PC-9 (cell line): ENCODE data around the gene CWC22. TPM values are rescaled to one million over a fixed set of nuclear protein-coding genes. Genes with fewer than 3 reads are reported as not detected.

ENCODE experiments used
- BruUV-seq: library from RNA; stranded (reverse); fragments of 400-500 nt; replicated peaks from 2 replicates; lab custom pipeline; 2021; lab: Mats Ljungman, UMichigan
- CTCF ChIA-PET: fragments of 300-600 bp; sonication (Branson Sonifier 250); formaldehyde crosslinking; loops from one replicate; lab custom pipeline; 2022; ENCODE audit warnings: antibody characterized with exemption; lab: Charles Lee
- POLR2A ChIA-PET: fragments of 300-600 bp; sonication (Branson Sonifier 250); formaldehyde crosslinking; loops from one replicate; lab custom pipeline; 2022; ENCODE audit warnings: antibody characterized with exemption; ENCODE audit not compliant: unreplicated experiment; lab: Charles Lee
- DNase-seq, 2 experiments: peaks; one replicate each; pipeline versions ENCODE4 v3.0.0 to v3.0.0-alpha.2; 2015 to 2022; ENCODE audit warnings: mixed read lengths in 1 of 2
- H2AFZ ChIP-seq: fragments of 200-600 bp; sonication (generic); 2 replicates; pipeline ENCODE4 v1.8.1; 2017; ENCODE audit warnings: antibody characterized with exemption
- H3F3A ChIP-seq: fragments of 200-600 bp; sonication (generic); 2 replicates; pipeline ENCODE4 v1.8.1; 2017; ENCODE audit warnings: antibody characterized with exemption, mild to moderate bottlenecking, low read depth; ENCODE audit not compliant: insufficient read depth
- H3K27ac ChIP-seq: fragments of 200-600 bp; sonication (generic); 2 replicates; pipeline ENCODE4 v1.6.1; 2016; ENCODE audit warnings: mixed run types
- H3K27me3 ChIP-seq: fragments of 200-600 bp; sonication (generic); 2 replicates; pipeline ENCODE4 v1.6.1; 2016; ENCODE audit warnings: low read depth, mixed run types; ENCODE audit not compliant: insufficient read depth
- H3K36me3 ChIP-seq: fragments of 200-600 bp; sonication (generic); 2 replicates; pipeline ENCODE4 v1.6.1; 2016; ENCODE audit warnings: low read depth, mixed run types
- H3K4me1 ChIP-seq: fragments of 200-600 bp; sonication (generic); replicated peaks from 2 replicates; pipeline ENCODE4 v1.6.1; 2016; ENCODE audit warnings: mixed run types; ENCODE audit not compliant: insufficient read depth
- H3K4me2 ChIP-seq: fragments of 200-600 bp; sonication (generic); 2 replicates; pipeline ENCODE4 v1.6.1; 2017; ENCODE audit warnings: mixed run types
- H3K4me3 ChIP-seq: fragments of 200-600 bp; sonication (generic); 2 replicates; pipeline ENCODE4 v1.6.1; 2016; ENCODE audit warnings: mixed run types
- H3K79me2 ChIP-seq: fragments of 200-600 bp; sonication (generic); 2 replicates; pipeline ENCODE4 v1.6.1; 2017; ENCODE audit warnings: low read depth, mixed run types
- H3K9me2 ChIP-seq: fragments of 200-600 bp; sonication (generic); 2 replicates; pipeline ENCODE4 v1.8.1; 2017; ENCODE audit warnings: mild to moderate bottlenecking; ENCODE audit not compliant: insufficient read depth
- H3K9me3 ChIP-seq: fragments of 200-600 bp; sonication (generic); 2 replicates; pipeline ENCODE4 v1.8.1; 2016; ENCODE audit warnings: low read depth; ENCODE audit not compliant: insufficient read depth
- H4K20me1 ChIP-seq: fragments of 200-600 bp; sonication (generic); 2 replicates; pipeline ENCODE4 v1.8.1; 2017; ENCODE audit not compliant: insufficient read depth
- EZH2 ChIP-seq: fragments of 200-600 bp; sonication (generic); IDR thresholded peaks from 2 replicates; pipeline ENCODE4 v1.8.0; 2017; ENCODE audit warnings: antibody characterized with exemption, low read depth
- intact Hi-C: fragments of 100-400 bp; cut with micrococcal nuclease; formaldehyde crosslinking; loops from one replicate; pipeline ENCODE4 v1.10.0; 2022; ENCODE audit not compliant: unreplicated experiment
- total RNA-seq: library from RNA; stranded (reverse); gene quantifications from 2 replicates; pipeline ENCODE4 v1.2.3, GENCODE V29; 2021
- TF ChIP-seq, protein P1 (sequence below): fragments of 200-600 bp; sonication (generic); conservative IDR thresholded peaks from 2 replicates; pipeline ENCODE4 v1.6.1; 2017; ENCODE audit warnings: mixed run types, antibody characterized with exemption, mild to moderate bottlenecking, moderate library complexity

CWC22 gene
- total RNA-seq, 1 experiment from 2014 or later = 35.2 TPM

DNA sequence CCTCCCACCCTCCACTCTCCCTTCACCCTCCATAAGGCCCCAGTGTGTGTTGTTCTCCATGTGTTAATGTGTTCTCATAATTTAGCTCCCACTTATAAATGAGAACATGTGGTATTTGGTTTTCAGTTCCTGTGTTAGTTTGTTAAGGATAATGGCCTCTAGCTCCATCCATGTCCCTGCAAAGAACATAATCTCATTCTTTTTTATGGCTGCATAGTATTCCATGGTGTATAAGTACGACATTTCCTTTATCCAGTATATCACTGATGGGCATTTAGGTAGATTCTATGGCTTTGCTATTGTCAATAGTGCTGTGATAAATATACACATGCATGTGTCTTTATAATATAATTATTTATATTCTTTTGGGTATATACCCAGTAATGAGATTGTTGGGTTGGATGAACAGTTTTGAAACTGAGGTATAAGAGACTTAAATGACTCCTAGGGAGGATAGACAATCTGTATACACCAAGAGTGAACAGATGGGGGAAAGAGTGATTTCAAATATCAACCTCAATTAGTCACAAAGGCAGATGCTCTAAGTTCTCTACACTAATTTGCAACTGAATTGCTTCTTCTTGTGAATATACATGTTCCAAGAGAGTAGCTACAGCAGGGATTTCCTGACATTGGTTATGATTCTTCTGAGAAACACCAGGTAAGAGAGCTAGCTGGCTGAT lies 23.7 kb downstream of the CWC22 start:
- Histone ChIP-seq H3K27me3 (no peaks in the 10 kb centered on the region), H3K4me3 (no peak overlapping the region), H3K9me3 (no peaks in the 10 kb centered on the region), H3K9me2 (no peaks in the 10 kb centered on the region), H3K4me1 (no peaks in the 10 kb centered on the region), H3F3A (no peaks in the 10 kb centered on the region), H3K4me2 (no peak overlapping the region), H4K20me1 (no peaks in the 10 kb centered on the region; the same call in 1 of the 2 replicates), H3K27ac (no peak overlapping the region), H2AFZ (no peak overlapping the region), H3K36me3 (peaks cover 60% of the 10 kb centered on the region), H3K79me2 (peaks cover under 1% of the 10 kb centered on the region; the same call in 1 of the 2 replicates)
- intact Hi-C loops = loop anchor here (5.0 kb wide), 1 partner anchor 36 kb away; no protein-coding TSS in a partner anchor
- no TSS peak for BruUV-seq
- no peak for TF ChIP-seq EZH2
- POLR2A ChIA-PET = no interaction called here
- DNase-seq = no peak
- CTCF ChIA-PET = no interaction called here

DNA sequence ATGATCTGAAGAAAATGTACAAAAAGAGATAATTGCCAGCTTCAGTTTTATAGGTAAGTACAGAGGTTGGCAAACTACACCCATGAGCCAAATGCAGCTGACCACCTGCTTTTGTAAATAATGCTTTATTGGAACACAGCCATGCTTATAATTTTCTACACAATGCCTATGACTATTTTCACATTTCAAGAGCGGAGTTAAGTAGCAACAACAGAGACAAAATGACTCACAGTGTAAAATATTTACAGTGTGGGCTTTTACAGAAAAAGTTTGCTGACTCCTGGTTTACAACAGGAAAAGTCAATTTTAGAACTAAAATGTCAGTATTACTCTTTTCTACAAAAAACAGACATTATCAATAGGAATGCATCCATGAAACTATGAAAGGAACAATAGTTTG lies 26.0 kb downstream of the CWC22 start:
- BruUV-seq = no TSS peak
- H2AFZ ChIP-seq = no peak overlapping the region
- no peak overlapping the region for H3K4me2 ChIP-seq
- no peak for DNase-seq
- TF ChIP-seq, protein P1, sequence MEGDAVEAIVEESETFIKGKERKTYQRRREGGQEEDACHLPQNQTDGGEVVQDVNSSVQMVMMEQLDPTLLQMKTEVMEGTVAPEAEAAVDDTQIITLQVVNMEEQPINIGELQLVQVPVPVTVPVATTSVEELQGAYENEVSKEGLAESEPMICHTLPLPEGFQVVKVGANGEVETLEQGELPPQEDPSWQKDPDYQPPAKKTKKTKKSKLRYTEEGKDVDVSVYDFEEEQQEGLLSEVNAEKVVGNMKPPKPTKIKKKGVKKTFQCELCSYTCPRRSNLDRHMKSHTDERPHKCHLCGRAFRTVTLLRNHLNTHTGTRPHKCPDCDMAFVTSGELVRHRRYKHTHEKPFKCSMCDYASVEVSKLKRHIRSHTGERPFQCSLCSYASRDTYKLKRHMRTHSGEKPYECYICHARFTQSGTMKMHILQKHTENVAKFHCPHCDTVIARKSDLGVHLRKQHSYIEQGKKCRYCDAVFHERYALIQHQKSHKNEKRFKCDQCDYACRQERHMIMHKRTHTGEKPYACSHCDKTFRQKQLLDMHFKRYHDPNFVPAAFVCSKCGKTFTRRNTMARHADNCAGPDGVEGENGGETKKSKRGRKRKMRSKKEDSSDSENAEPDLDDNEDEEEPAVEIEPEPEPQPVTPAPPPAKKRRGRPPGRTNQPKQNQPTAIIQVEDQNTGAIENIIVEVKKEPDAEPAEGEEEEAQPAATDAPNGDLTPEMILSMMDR = no peak
- no peaks in the 10 kb centered on the region for H3F3A ChIP-seq
- intact Hi-C loops = loop anchor here (5.0 kb wide), 1 partner anchor 34 kb away; no protein-coding TSS in a partner anchor
- no peaks in the 10 kb centered on the region for H3K27me3 ChIP-seq
- CTCF ChIA-PET = no interaction called here
- H4K20me1 ChIP-seq = no peaks in the 10 kb centered on the region; the same call in 1 of the 2 replicates
- POLR2A ChIA-PET = no interaction called here
- H3K9me3 ChIP-seq = no peaks in the 10 kb centered on the region
- H3K9me2 ChIP-seq = no peaks in the 10 kb centered on the region
- no peaks in the 10 kb centered on the region for H3K4me1 ChIP-seq
- H3K79me2 ChIP-seq = no peaks in the 10 kb centered on the region
- H3K27ac ChIP-seq = no peak overlapping the region
- peaks cover 53% of the 10 kb centered on the region for H3K36me3 ChIP-seq
- H3K4me3 ChIP-seq = no peak overlapping the region

DNA sequence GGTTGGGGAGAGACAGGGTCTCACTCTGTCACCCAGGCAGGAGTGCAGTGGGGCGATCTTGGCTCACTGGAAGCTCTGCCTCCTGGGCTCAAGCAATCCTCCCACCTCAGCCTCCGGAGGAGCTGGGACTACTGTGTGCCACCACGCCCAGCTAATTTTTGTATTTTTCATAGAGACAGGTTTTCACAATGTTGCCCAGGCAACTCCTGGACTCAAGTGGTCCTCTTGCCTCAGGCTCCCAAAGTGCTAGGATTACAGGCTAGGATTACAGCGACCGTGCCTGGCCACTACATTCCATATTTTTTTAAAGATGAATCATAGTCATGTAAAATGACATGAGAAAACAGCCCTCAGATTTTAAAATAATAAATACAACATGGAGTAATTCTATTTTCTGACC lies 32.3 kb downstream of the CWC22 start:
- Histone ChIP-seq H3K36me3 (peaks cover 44% of the 10 kb centered on the region), H2AFZ (no peak overlapping the region), H3K4me2 (no peak overlapping the region), H3K4me1 (no peaks in the 10 kb centered on the region), H3K9me3 (no peaks in the 10 kb centered on the region), H4K20me1 (peaks cover 3% of the 10 kb centered on the region; the same call in 1 of the 2 replicates), H3K79me2 (no peaks in the 10 kb centered on the region), H3K27me3 (no peaks in the 10 kb centered on the region), H3K9me2 (no peaks in the 10 kb centered on the region), H3F3A (no peaks in the 10 kb centered on the region), H3K27ac (no peak overlapping the region), H3K4me3 (no peak overlapping the region)
- BruUV-seq = TSS peak; percentile 8
- TF ChIP-seq, protein P1 = no peak
- no peak for TF ChIP-seq EZH2
- intact Hi-C loops = no loop called here
- ChIA-PET CTCF (no interaction called here), POLR2A (no interaction called here)
- DNase-seq = peak in 1 of 2 experiments; percentile 64
